Measurements from ENCODE around the gene PTPRG. TPM values are rescaled to one million over a fixed set of nuclear protein-coding genes. Genes with fewer than 3 reads are reported as not detected.

PTPRG gene
- polyA plus RNA-seq, 1 donor (not counting 4 experiments of a cell fraction or from before 2014, with no cell fraction given) = 12.1 TPM

GRCh38 chr3:61648481-61648880 lies 87.1 kb downstream of the PTPRG start:
- FAIRE-seq (no peak), DNase-seq (ENCODE audit: low read depth, low spot score) (no peak)
- Histone ChIP-seq H3K9ac (ENCODE audit: control insufficient read depth, extremely low read depth, insufficient read depth, low read length) (no peak overlapping the region), H4K20me1 (ENCODE audit: control insufficient read depth, extremely low read depth, insufficient read depth, low read length) (no peaks in the 10 kb centered on the region), H3K36me3 (ENCODE audit: control insufficient read depth in 2 of 2, extremely low read depth in 1 of 2, insufficient read depth in 2 of 2, low read length in 2 of 2) (no peaks in the 10 kb centered on the region), H3K27ac (ENCODE audit: control insufficient read depth, insufficient read depth, low read length) (no peak overlapping the region), H3K9me1 (ENCODE audit: control insufficient read depth, extremely low read depth, insufficient read depth, low read length) (no peaks in the 10 kb centered on the region), H3K4me2 (ENCODE audit: control insufficient read depth, extremely low read depth, insufficient read depth, low read depth, low read length) (no peak overlapping the region), H2AFZ (ENCODE audit: control insufficient read depth, low read length) (no peak overlapping the region), H3K79me2 (ENCODE audit: control insufficient read depth, insufficient read depth, low read length) (peaks cover 9% of the 10 kb centered on the region), H3K27me3 (ENCODE audit: control insufficient read depth, extremely low read depth, insufficient read depth, low read length) (no peaks in the 10 kb centered on the region), H3K9me3 (ENCODE audit: control insufficient read depth, low read depth, low read length) (no peaks in the 10 kb centered on the region), H3K4me3 (ENCODE audit: control insufficient read depth in 2 of 3, extremely low read depth in 1 of 3, insufficient read depth in 2 of 3, low read depth in 1 of 3, low read length in 3 of 3) (no peak overlapping the region), H3K4me1 (ENCODE audit: control insufficient read depth, extremely low read depth, insufficient read depth, low read length) (peaks cover 2% of the 10 kb centered on the region)
- TF ChIP-seq CTCF (optimal IDR thresholded peaks at IDR 0.05 in 1 of 3, IDR thresholded peaks at IDR 0.05 in 1 of 3, conservative IDR thresholded peaks at IDR 0.05 in 1 of 3; ENCODE audit: extremely low read depth in 1 of 3, insufficient read depth in 2 of 3, low read length in 3 of 3) (no peak), EZH2 (IDR thresholded peaks at IDR 0.05; ENCODE audit: low read length) (no peak)
- dilution Hi-C loops (cut with MboI; ENCODE audit: extremely low pct_ligation_motif_present, low sequenced_read_pairs) = no loop called here

DNA sequence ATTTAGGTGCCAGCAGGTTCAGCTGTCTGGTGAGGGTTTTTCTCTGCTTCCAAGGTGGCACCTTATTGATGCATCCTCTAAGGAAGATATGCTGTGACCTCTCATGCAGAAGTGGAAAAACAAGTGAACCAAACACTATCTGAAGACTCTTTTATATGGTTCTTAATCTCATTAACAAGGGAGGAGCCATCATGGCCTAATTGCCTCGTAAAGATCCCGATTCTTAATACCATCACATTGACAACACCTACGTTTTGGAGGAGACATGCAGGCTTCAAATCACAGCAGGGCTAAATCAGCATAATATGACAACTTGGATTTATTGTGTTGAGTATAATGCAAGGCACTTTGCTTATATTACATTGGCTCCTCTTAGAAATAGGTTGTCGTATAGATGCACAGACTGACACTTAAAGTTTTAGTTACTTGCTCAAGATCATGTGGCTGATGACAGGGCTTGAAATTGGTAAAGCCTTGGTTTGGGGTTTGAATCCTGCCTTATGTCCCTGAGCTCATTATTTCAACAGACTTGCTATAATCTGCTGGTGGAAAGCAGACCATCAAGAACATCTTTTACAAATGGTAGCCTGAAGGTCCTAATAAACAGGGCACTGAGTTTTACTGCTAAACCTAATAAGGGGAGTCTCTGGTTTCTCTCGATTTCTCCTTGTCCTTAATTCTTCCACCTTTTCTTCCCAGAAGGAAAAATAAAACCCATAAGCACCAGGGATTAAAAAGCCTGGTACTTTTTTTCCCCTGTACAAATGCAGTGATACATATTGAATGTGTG lies 88.2 kb downstream of the PTPRG start:
- no peak overlapping the region for H3K4me2 ChIP-seq (ENCODE audit: control insufficient read depth, extremely low read depth, insufficient read depth, low read depth, low read length)
- no peaks in the 10 kb centered on the region for H3K27me3 ChIP-seq (ENCODE audit: control insufficient read depth, extremely low read depth, insufficient read depth, low read length)
- DNase-seq (ENCODE audit: low read depth, low spot score) = no peak
- peaks cover 7% of the 10 kb centered on the region for H3K79me2 ChIP-seq (ENCODE audit: control insufficient read depth, insufficient read depth, low read length)
- H2AFZ ChIP-seq (ENCODE audit: control insufficient read depth, low read length) = no peak overlapping the region
- no peaks in the 10 kb centered on the region for H3K9me3 ChIP-seq (ENCODE audit: control insufficient read depth, low read depth, low read length)
- H3K9me1 ChIP-seq (ENCODE audit: control insufficient read depth, extremely low read depth, insufficient read depth, low read length) = no peaks in the 10 kb centered on the region
- no peak for FAIRE-seq
- H3K9ac ChIP-seq (ENCODE audit: control insufficient read depth, extremely low read depth, insufficient read depth, low read length) = no peak overlapping the region
- no peaks in the 10 kb centered on the region for H4K20me1 ChIP-seq (ENCODE audit: control insufficient read depth, extremely low read depth, insufficient read depth, low read length)
- H3K36me3 ChIP-seq (ENCODE audit: control insufficient read depth in 2 of 2, extremely low read depth in 1 of 2, insufficient read depth in 2 of 2, low read length in 2 of 2) = no peaks in the 10 kb centered on the region
- H3K4me3 ChIP-seq (ENCODE audit: control insufficient read depth in 2 of 3, extremely low read depth in 1 of 3, insufficient read depth in 2 of 3, low read depth in 1 of 3, low read length in 3 of 3) = no peak overlapping the region
- dilution Hi-C loops (cut with MboI; ENCODE audit: extremely low pct_ligation_motif_present, low sequenced_read_pairs) = no loop called here
- no peak overlapping the region for H3K27ac ChIP-seq (ENCODE audit: control insufficient read depth, insufficient read depth, low read length)
- H3K4me1 ChIP-seq (ENCODE audit: control insufficient read depth, extremely low read depth, insufficient read depth, low read length) = peaks cover 2% of the 10 kb centered on the region
- no peak for TF ChIP-seq EZH2 (IDR thresholded peaks at IDR 0.05; ENCODE audit: low read length)
- no peak for TF ChIP-seq CTCF (optimal IDR thresholded peaks at IDR 0.05 in 1 of 3, IDR thresholded peaks at IDR 0.05 in 1 of 3, conservative IDR thresholded peaks at IDR 0.05 in 1 of 3; ENCODE audit: extremely low read depth in 1 of 3, insufficient read depth in 2 of 3, low read length in 3 of 3)

Measured in keratinocyte (primary cell).